Measurements from ENCODE around the gene ZBTB24.

Gene ZBTB24

GRCh38 chr6:109429496-109429895, 53.5 kb downstream of the ZBTB24 start:
- in situ Hi-C loops (cut with MboI; ENCODE audit: low sequenced_read_pairs), result no loop called here

DNA sequence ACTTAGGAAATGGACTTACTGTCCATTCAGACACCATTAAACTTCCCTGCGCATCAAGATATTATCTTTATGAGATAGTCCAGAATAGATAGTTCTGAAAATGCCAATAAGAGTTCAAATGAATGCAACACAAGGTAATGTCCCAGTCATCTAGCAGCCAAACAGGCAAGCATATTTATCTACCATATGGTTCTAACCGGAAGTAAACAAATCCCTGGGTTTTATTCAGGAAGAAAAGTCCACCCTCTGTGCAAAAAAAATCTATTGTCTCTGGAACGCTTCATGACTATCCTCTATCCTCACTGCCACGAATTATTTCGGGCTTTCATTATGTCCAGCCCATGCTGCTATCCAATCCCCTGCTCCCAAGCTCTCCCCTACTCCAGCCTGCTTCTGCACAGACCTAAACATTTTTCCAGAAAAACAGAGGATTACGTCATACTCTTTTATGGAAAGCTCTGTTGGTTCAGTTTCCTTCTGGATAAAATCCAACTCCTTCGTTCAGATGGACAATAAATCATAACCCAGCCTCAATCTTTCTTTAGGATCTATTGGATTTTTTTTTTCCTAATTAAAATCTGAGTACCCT, 54.0 kb downstream of the ZBTB24 start:
- in situ Hi-C loops (cut with MboI; ENCODE audit: low sequenced_read_pairs), result no loop called here

DNA sequence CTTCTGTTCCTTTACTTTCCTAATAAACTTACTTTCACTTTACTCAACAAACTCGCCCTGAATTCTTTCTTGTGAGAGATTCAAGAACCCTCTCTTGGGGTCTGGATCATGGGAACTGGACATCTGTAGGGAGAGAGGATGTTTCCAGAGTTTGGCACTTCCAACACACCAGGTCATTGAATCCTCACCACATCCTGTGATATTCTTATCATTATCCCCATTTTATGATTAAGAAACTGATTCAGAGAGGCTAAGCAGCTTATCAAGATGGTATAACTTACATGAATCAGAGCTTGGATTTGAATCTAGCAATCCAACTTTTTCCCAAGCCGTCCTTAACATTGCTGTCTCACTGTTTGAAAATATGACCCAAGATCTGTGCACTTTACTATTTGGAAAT, 58.1 kb downstream of the ZBTB24 start:
- in situ Hi-C loops (cut with MboI; ENCODE audit: low sequenced_read_pairs), result no loop called here

- in situ Hi-C loops (cut with MboI; ENCODE audit: low sequenced_read_pairs), result no loop called here
Observed at GRCh38 chr6:109421184-109421583, 61.8 kb downstream of the ZBTB24 start.

GRCh38 chr6:109420751-109421150, 62.3 kb downstream of the ZBTB24 start:
- in situ Hi-C loops (cut with MboI; ENCODE audit: low sequenced_read_pairs), result no loop called here

GRCh38 chr6:109417646-109418045, 65.4 kb downstream of the ZBTB24 start:
- in situ Hi-C loops (cut with MboI; ENCODE audit: low sequenced_read_pairs), result no loop called here
